ENCODE data around the gene NHLH2.

NHLH2 gene

GRCh38 chr1:115838431-115839028 lies 2.4 kb downstream of the NHLH2 start:
- DNase-seq (ENCODE audit: low read depth): no peak

GRCh38 chr1:115837740-115838421 lies 3.0 kb downstream of the NHLH2 start:
- DNase-seq (ENCODE audit: low read depth): no peak

GRCh38 chr1:115837341-115837739 lies 3.6 kb downstream of the NHLH2 start:
- DNase-seq (ENCODE audit: low read depth): peak; percentile 58

GRCh38 chr1:115833856-115834255 lies 7.1 kb downstream of the NHLH2 start:
- no peak for DNase-seq (ENCODE audit: low read depth)

- no peak for DNase-seq (ENCODE audit: low read depth)
These were observed 8.3 kb downstream of the NHLH2 start for GRCh38 chr1:115832651-115833050.

GRCh38 chr1:115830963-115831362 lies 10.0 kb downstream of the NHLH2 start:
- DNase-seq (ENCODE audit: low read depth): no peak

GRCh38 chr1:115829947-115830346 lies 11.0 kb downstream of the NHLH2 start:
- DNase-seq (ENCODE audit: low read depth): no peak

GRCh38 chr1:115829023-115829674 lies 11.8 kb downstream of the NHLH2 start:
- DNase-seq (ENCODE audit: low read depth): peak; percentile 98

GRCh38 chr1:115828101-115829022 lies 12.6 kb downstream of the NHLH2 start:
- DNase-seq (ENCODE audit: low read depth): peak; percentile 83

GRCh38 chr1:115827452-115828044 lies 13.4 kb downstream of the NHLH2 start:
- no peak for DNase-seq (ENCODE audit: low read depth)

- DNase-seq (ENCODE audit: low read depth): peak; percentile 35
These were observed 14.3 kb downstream of the NHLH2 start for GRCh38 chr1:115826628-115827027.

GRCh38 chr1:115822117-115822516 lies 18.8 kb downstream of the NHLH2 start:
- DNase-seq (ENCODE audit: low read depth): no peak

GRCh38 chr1:115815694-115816093 lies 25.2 kb downstream of the NHLH2 start:
- peak; percentile 29 for DNase-seq (ENCODE audit: low read depth)

GRCh38 chr1:115814685-115815398 lies 26.1 kb downstream of the NHLH2 start:
- no peak for DNase-seq (ENCODE audit: low read depth)

GRCh38 chr1:115813727-115814126 lies 27.2 kb downstream of the NHLH2 start:
- DNase-seq (ENCODE audit: low read depth): no peak

- DNase-seq (ENCODE audit: low read depth): no peak
These were observed 29.6 kb downstream of the NHLH2 start for GRCh38 chr1:115811140-115811828.

GRCh38 chr1:115810609-115811008 lies 30.3 kb downstream of the NHLH2 start:
- no peak for DNase-seq (ENCODE audit: low read depth)

- no peak for DNase-seq (ENCODE audit: low read depth)
These were observed 31.1 kb downstream of the NHLH2 start for GRCh38 chr1:115809847-115810246.

- DNase-seq (ENCODE audit: low read depth): no peak
These were observed 31.9 kb downstream of the NHLH2 start for GRCh38 chr1:115809076-115809475.

- DNase-seq (ENCODE audit: low read depth): peak; percentile 71
These were observed 33.2 kb downstream of the NHLH2 start for GRCh38 chr1:115807723-115808122.

GRCh38 chr1:115805597-115805996 lies 35.3 kb downstream of the NHLH2 start:
- DNase-seq (ENCODE audit: low read depth): no peak
